HepG2 (cell line): Measurements from ENCODE around the gene MLLT1. TPM values are rescaled to one million over a fixed set of nuclear protein-coding genes. Genes with fewer than 3 reads are reported as not detected.

Experiments used
- ATAC-seq: fragments of 200-7000 bp; cut with Tn5 transposase; 3 replicates; pipeline ENCODE4 v1.9.1; 2020; ENCODE audit warnings: mild to moderate bottlenecking, moderate library complexity
- BruUV-seq: library from RNA; stranded (reverse); fragments of 400-500 nt; replicated peaks from 2 replicates; lab custom pipeline; 2021; lab: Mats Ljungman, UMichigan
- CTCF ChIA-PET: fragments of 300-600 bp; formaldehyde crosslinking; extraction: SDS; loops from one replicate; lab custom pipeline; 2021; ENCODE audit warnings: low total read pairs, inconsistent platforms, low intra/inter-chr PET ratio; lab: Yijun Ruan, JAX
- POLR2A ChIA-PET: fragments of 350-600 bp; sonication (Branson Sonifier 250); formaldehyde crosslinking; loops from one replicate; lab custom pipeline; 2020; ENCODE audit warnings: antibody characterized with exemption, inconsistent platforms; lab: Yijun Ruan, JAX
- DNase-seq: peaks from one replicate; pipeline ENCODE4 v3.0.0-alpha.2; 2015; ENCODE audit warnings: low spot score
- FAIRE-seq: peaks from 3 replicates; lab custom pipeline; 2011; peaks lifted over from hg19 to GRCh38; lab: Jason Lieb, UNC
- H2AFZ ChIP-seq: one replicate; pipeline ENCODE4 v1.6.1; 2011; ENCODE audit warnings: low read length, inconsistent platforms
- H3K27ac ChIP-seq: fragments of 300-600 bp; 3 replicates; pipeline ENCODE4 v1.8.0; 2011; ENCODE audit warnings: mixed run types, mild to moderate bottlenecking, mixed read lengths, low read length, inconsistent platforms; ENCODE audit not compliant: insufficient read depth; ENCODE audit errors: extremely low read length
- H3K27me3 ChIP-seq, 2 experiments: fragments of 200-600 bp in 1 of 2; 2 replicates in 1 of 2; 3 replicates in 1 of 2; pipeline versions ENCODE4 v1.6.0 to v1.8.0; 2011; ENCODE audit warnings: low read length in 2 of 2, mild to moderate bottlenecking in 2 of 2, moderate library complexity in 2 of 2, inconsistent platforms in 1 of 2; ENCODE audit not compliant: insufficient read depth in 2 of 2, control insufficient read depth in 1 of 2
- H3K36me3 ChIP-seq, 2 experiments: fragments of 200-600 bp in 1 of 2; replicated peaks in 1 of 2; 2 replicates in 1 of 2; 3 replicates in 1 of 2; pipeline versions ENCODE4 v1.5.1 to v1.8.0; 2011; ENCODE audit warnings: low read length in 2 of 2, inconsistent platforms in 1 of 2; ENCODE audit not compliant: insufficient read depth in 2 of 2, control insufficient read depth in 1 of 2
- H3K4me1 ChIP-seq: 2 replicates; pipeline ENCODE4 v1.5.1; 2012; ENCODE audit warnings: low read length, inconsistent platforms; ENCODE audit not compliant: insufficient read depth
- H3K4me2 ChIP-seq: 2 replicates; pipeline ENCODE4 v1.6.0; 2011; ENCODE audit warnings: low read depth, low read length, inconsistent platforms
- H3K4me3 ChIP-seq, 3 experiments: fragments of 200-600 bp in 1 of 3; sonication (generic), shearing (Covaris generic) in 1 of 3; replicated peaks in 1 of 3; 2 replicates each; pipeline ENCODE4 v1.5.1; 2011 to 2016; ENCODE audit warnings: low read length in 3 of 3, inconsistent platforms in 2 of 3, low read depth in 2 of 3, mild to moderate bottlenecking in 2 of 3, control low read depth in 1 of 3, mixed read lengths in 1 of 3; ENCODE audit not compliant: insufficient read depth in 1 of 3
- H3K79me2 ChIP-seq: one replicate; pipeline ENCODE4 v1.6.1; 2011; ENCODE audit warnings: low read length, inconsistent platforms; ENCODE audit not compliant: insufficient read depth
- H3K9ac ChIP-seq: 2 replicates; pipeline ENCODE4 v1.6.0; 2011; ENCODE audit warnings: mild to moderate bottlenecking, low read depth, low read length, inconsistent platforms; ENCODE audit not compliant: insufficient read depth
- H3K9me3 ChIP-seq: 2 replicates; pipeline ENCODE4 v1.5.1; 2012; ENCODE audit warnings: mild to moderate bottlenecking, low read length
- H4K20me1 ChIP-seq: 2 replicates; pipeline ENCODE4 v1.6.0; 2011; ENCODE audit warnings: inconsistent platforms, mild to moderate bottlenecking, low read length, moderate library complexity; ENCODE audit not compliant: insufficient read depth
- CERS6 ChIP-seq: sonication (generic); formaldehyde crosslinking; IDR thresholded peaks from 2 replicates; pipeline ENCODE4 v1.5.0; 2020; ENCODE audit warnings: missing genetic modification reagents
- ELF4 ChIP-seq: sonication (generic); formaldehyde crosslinking; IDR thresholded peaks from 2 replicates; pipeline ENCODE4 v1.5.0; 2020; ENCODE audit warnings: missing genetic modification reagents, mild to moderate bottlenecking, moderate library complexity, borderline replicate concordance
- MEF2D ChIP-seq: sonication (generic); formaldehyde crosslinking; IDR thresholded peaks from 2 replicates; pipeline ENCODE4 v1.5.1; 2020; ENCODE audit warnings: mild to moderate bottlenecking, missing genetic modification reagents
- ONECUT2 ChIP-seq: sonication (generic); formaldehyde crosslinking; IDR thresholded peaks from 2 replicates; pipeline ENCODE4 v1.4.0; 2020; ENCODE audit warnings: missing genetic modification reagents
- ZBTB43 ChIP-seq: sonication (generic); formaldehyde crosslinking; conservative IDR thresholded peaks from 2 replicates; pipeline ENCODE4 v1.4.0; 2020; ENCODE audit warnings: missing genetic modification reagents
- ZNF558 ChIP-seq: sonication (generic); formaldehyde crosslinking; IDR thresholded peaks from 2 replicates; pipeline ENCODE4 v1.9.0; 2022; ENCODE audit warnings: mild to moderate bottlenecking, missing genetic modification reagents, borderline replicate concordance
- ZNF614 ChIP-seq: IDR thresholded peaks from 2 replicates; pipeline ENCODE4 v1.6.1; 2018; ENCODE audit warnings: missing biosample characterization, missing genetic modification reagents, inconsistent platforms, borderline replicate concordance
- ZNF703 ChIP-seq: sonication (generic); formaldehyde crosslinking; IDR thresholded peaks from 2 replicates; pipeline ENCODE4 v1.5.1; 2020; ENCODE audit warnings: missing genetic modification reagents, mild to moderate bottlenecking, moderate library complexity, borderline replicate concordance
- ZNF879 ChIP-seq: sonication (generic); formaldehyde crosslinking; IDR thresholded peaks from 2 replicates; pipeline ENCODE4 v1.8.1; 2023; ENCODE audit warnings: missing genetic modification reagents
- WGBS: methylation state at CpG from one replicate; pipeline ENCODE4 v1.1.6; 2017; ENCODE audit warnings: low lambda C conversion rate; 5-methylcytosine and 5-hydroxymethylcytosine counted together
- in situ Hi-C: cut with HindIII; loops from 2 replicates; pipeline ENCODE4 v1.10.0; 2017; ENCODE audit warnings: low pct_unique_long_range_greater_than_20kb; ENCODE audit not compliant: extremely low pct_ligation_motif_present
- intact Hi-C: fragments of 100-400 bp; cut with micrococcal nuclease; formaldehyde crosslinking; loops from one replicate; pipeline ENCODE4 v1.10.0; 2022; ENCODE audit not compliant: unreplicated experiment
- polyA plus RNA-seq, 8 experiments: library from polyadenylated mRNA; depleted of rRNA in 3 of 8; stranded (reverse) in 7 of 8; unstranded in 1 of 8; fragments of >200 nt; fragmentation: Illumina TruSeq in 4 of 8; extraction: Trizol in 4 of 8; gene quantifications; 2 replicates each; pipeline versions ENCODE4 v1.2.1 to v1.2.3, GENCODE V29; 2011 to 2016; ENCODE audit warnings: low read depth in 4 of 8, missing spikeins in 1 of 8, mixed read lengths in 1 of 8; ENCODE audit not compliant: insufficient read depth in 1 of 8
- total RNA-seq, 5 experiments: library from RNA; depleted of rRNA; stranded (reverse); fragments of >200 nt; fragmentation: Illumina TruSeq; extraction: Trizol; gene quantifications; 2 replicates each; pipeline ENCODE4 v1.2.3, GENCODE V29; 2016; ENCODE audit warnings: low read depth in 1 of 5
- TF ChIP-seq, protein P1 (sequence below): sonication (generic); formaldehyde crosslinking; IDR thresholded peaks from 2 replicates; pipeline ENCODE4 v1.4.0; 2020; ENCODE audit warnings: missing genetic modification reagents
- TF ChIP-seq, protein P2 (sequence below): sonication (generic); formaldehyde crosslinking; IDR thresholded peaks from 2 replicates; pipeline ENCODE4 v1.5.0; 2020; ENCODE audit warnings: mild to moderate bottlenecking, missing genetic modification reagents, borderline replicate concordance

The MLLT1 gene
- total and polyA plus RNA-seq, 2 of the 13 experiments (the other 11 are each of a cell fraction or from before 2014, with no cell fraction given): 11.7 to 12.2 TPM

DNA sequence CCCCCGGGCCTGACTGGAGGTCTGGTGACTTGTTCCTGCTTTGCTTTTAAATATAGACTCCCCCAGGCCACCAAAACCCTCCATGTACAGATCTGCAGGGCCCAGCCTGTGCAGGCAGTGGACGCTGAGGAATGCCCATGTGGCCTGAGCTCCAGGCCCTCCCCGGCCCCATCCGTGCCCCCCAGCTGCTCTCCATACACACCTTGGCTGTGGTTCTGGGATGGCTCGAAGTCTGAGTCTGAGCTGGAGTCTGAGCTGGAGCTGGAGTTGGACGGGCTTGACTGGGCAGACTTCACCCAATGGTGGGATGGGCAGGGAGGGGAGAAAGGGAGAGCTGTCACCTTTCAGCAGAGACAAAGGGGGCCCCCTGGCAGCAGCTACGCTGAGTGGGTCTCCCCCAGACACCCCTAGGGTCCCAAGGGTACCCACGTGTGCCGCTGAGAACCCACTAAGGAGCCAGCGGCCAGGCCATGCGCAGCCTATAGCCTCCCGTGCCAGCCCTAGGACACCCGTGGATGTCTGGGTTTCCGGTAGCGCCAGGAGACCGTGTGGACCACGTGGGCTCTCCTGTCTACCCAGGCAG lies 61.9 kb downstream of the MLLT1 start:
- Histone ChIP-seq H3K79me2 (no peaks in the 10 kb centered on the region), H3K9ac (no peak overlapping the region), H3K27me3 (no peaks in the 10 kb centered on the region), H3K4me1 (no peaks in the 10 kb centered on the region), H3K27ac (no peak overlapping the region), H3K36me3 (peaks cover 8 to 15% of the 10 kb centered on the region in 2 experiments; a peak in 4 of 5 replicates), H3K9me3 (no peaks in the 10 kb centered on the region), H3K4me2 (no peak overlapping the region), H4K20me1 (no peaks in the 10 kb centered on the region), H3K4me3 (no peak overlapping the region), H2AFZ (no peak overlapping the region)
- no TSS peak for BruUV-seq
- ATAC-seq (no peak), FAIRE-seq (no peak), DNase-seq (no peak)
- ChIA-PET POLR2A (no interaction called here), CTCF (interaction anchor here (1.0 to 1.4 kb wide), 2 partner anchors 52 to 82 kb away, joined by 3 to 10 read pairs; no protein-coding TSS in a partner anchor)
- in situ Hi-C loops: no loop called here
- intact Hi-C loops: no loop called here
- 91% methylated on average over 9 of the region's 17 CpGs for WGBS
- TF ChIP-seq ZNF703 (CRISPR knock-in tag) (no peak), ZBTB43 (CRISPR knock-in tag) (no peak), ZNF614 (CRISPR knock-in tag) (no peak), ZNF879 (CRISPR knock-in tag) (no peak), ZNF558 (CRISPR knock-in tag) (no peak), ELF4 (CRISPR knock-in tag) (no peak), MEF2D (no peak), CERS6 (CRISPR knock-in tag) (no peak), ONECUT2 (CRISPR knock-in tag) (no peak)
- TF ChIP-seq, protein P1, sequence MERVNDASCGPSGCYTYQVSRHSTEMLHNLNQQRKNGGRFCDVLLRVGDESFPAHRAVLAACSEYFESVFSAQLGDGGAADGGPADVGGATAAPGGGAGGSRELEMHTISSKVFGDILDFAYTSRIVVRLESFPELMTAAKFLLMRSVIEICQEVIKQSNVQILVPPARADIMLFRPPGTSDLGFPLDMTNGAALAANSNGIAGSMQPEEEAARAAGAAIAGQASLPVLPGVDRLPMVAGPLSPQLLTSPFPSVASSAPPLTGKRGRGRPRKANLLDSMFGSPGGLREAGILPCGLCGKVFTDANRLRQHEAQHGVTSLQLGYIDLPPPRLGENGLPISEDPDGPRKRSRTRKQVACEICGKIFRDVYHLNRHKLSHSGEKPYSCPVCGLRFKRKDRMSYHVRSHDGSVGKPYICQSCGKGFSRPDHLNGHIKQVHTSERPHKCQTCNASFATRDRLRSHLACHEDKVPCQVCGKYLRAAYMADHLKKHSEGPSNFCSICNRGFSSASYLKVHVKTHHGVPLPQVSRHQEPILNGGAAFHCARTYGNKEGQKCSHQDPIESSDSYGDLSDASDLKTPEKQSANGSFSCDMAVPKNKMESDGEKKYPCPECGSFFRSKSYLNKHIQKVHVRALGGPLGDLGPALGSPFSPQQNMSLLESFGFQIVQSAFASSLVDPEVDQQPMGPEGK (CRISPR knock-in tag): no peak
- TF ChIP-seq, protein P2, sequence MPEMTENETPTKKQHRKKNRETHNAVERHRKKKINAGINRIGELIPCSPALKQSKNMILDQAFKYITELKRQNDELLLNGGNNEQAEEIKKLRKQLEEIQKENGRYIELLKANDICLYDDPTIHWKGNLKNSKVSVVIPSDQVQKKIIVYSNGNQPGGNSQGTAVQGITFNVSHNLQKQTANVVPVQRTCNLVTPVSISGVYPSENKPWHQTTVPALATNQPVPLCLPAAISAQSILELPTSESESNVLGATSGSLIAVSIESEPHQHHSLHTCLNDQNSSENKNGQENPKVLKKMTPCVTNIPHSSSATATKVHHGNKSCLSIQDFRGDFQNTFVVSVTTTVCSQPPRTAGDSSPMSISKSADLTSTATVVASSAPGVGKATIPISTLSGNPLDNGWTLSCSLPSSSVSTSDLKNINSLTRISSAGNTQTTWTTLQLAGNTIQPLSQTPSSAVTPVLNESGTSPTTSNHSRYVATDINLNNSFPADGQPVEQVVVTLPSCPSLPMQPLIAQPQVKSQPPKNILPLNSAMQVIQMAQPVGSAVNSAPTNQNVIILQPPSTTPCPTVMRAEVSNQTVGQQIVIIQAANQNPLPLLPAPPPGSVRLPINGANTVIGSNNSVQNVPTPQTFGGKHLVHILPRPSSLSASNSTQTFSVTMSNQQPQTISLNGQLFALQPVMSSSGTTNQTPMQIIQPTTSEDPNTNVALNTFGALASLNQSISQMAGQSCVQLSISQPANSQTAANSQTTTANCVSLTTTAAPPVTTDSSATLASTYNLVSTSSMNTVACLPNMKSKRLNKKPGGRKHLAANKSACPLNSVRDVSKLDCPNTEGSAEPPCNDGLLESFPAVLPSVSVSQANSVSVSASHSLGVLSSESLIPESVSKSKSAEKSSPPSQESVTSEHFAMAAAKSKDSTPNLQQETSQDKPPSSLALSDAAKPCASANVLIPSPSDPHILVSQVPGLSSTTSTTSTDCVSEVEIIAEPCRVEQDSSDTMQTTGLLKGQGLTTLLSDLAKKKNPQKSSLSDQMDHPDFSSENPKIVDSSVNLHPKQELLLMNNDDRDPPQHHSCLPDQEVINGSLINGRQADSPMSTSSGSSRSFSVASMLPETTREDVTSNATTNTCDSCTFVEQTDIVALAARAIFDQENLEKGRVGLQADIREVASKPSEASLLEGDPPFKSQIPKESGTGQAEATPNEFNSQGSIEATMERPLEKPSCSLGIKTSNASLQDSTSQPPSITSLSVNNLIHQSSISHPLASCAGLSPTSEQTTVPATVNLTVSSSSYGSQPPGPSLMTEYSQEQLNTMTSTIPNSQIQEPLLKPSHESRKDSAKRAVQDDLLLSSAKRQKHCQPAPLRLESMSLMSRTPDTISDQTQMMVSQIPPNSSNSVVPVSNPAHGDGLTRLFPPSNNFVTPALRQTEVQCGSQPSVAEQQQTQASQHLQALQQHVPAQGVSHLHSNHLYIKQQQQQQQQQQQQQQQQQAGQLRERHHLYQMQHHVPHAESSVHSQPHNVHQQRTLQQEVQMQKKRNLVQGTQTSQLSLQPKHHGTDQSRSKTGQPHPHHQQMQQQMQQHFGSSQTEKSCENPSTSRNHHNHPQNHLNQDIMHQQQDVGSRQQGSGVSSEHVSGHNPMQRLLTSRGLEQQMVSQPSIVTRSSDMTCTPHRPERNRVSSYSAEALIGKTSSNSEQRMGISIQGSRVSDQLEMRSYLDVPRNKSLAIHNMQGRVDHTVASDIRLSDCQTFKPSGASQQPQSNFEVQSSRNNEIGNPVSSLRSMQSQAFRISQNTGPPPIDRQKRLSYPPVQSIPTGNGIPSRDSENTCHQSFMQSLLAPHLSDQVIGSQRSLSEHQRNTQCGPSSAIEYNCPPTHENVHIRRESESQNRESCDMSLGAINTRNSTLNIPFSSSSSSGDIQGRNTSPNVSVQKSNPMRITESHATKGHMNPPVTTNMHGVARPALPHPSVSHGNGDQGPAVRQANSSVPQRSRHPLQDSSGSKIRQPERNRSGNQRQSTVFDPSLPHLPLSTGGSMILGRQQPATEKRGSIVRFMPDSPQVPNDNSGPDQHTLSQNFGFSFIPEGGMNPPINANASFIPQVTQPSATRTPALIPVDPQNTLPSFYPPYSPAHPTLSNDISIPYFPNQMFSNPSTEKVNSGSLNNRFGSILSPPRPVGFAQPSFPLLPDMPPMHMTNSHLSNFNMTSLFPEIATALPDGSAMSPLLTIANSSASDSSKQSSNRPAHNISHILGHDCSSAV (CRISPR knock-in tag): no peak
